ENCODE results near the gene ZSWIM8. TPM values are rescaled to one million over a fixed set of nuclear protein-coding genes. Genes with fewer than 3 reads are reported as not detected.
"Not testable (repeated sequence)": the region's sequence is repeated elsewhere in the genome, so short reads cannot be mapped to it uniquely, and the experiment has no call there.

The ZSWIM8 gene
- total and polyA plus RNA-seq, 5 donors = 53.3 to 67.3 (median 62.6) TPM

DNA sequence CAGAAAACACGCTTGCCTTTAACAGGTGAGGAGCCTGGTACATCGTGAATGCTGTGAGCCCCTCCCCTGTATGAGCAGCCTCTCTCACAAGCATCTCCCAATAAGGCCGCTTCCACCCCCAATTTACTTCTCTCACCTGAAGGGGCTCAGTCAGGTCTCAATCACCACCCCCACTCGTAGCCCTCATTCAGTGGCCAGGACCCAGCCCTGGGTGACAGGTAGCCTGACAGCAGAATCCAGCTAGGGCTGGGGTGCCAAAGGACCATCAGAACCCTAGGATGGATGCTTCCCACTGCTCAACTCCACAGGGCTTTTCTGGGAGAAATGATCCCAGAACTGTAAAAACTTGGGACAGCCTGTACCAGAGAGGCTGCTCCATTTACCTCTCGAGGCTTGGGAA is 32.4 kb downstream of the ZSWIM8 start:
- Histone ChIP-seq H3K4me1 (ENCODE audit: control insufficient read depth, insufficient read depth, low read length) (no peaks in the 10 kb centered on the region), H3K9me3 (ENCODE audit: control insufficient read depth, low read length) (no peaks in the 10 kb centered on the region), H3K27ac (ENCODE audit: low read length) (no peak overlapping the region), H3K4me3 (ENCODE audit: low read length) (no peak overlapping the region), H3K27me3 (ENCODE audit: control insufficient read depth, insufficient read depth) (no peaks in the 10 kb centered on the region)
- ATAC-seq = no peak
- 91% methylated on average over 5 of the region's 5 CpGs for WGBS
- no peak for DNase-seq
- intact Hi-C loops (cut with DNase I) = no loop called here

DNA sequence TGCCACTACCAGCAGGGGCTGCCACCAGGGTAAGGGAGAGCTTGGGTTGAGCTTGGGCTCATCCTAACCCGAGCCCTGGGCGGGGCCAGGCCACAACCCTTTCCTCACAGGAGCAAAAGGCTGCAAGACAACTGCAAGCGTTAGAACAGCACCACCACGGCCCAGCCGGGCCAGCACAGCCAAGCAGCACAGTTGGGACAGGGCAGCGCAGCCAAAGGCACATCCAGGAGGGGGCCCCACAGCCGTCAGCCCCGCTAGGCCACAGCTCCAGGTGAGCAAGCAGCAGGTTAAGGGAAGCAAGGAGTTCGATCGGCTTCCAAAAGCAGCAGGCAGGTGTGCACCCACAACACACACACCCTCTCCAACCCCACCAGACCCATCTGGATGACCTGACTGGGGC is 33.0 kb downstream of the ZSWIM8 start:
- intact Hi-C loops (cut with DNase I) = no loop called here
- H3K4me1 ChIP-seq (ENCODE audit: control insufficient read depth, insufficient read depth, low read length) = no peaks in the 10 kb centered on the region
- no peaks in the 10 kb centered on the region for H3K9me3 ChIP-seq (ENCODE audit: control insufficient read depth, low read length)
- WGBS = 84% methylated on average over 10 of the region's 10 CpGs
- H3K27ac ChIP-seq (ENCODE audit: low read length) = no peak overlapping the region
- no peaks in the 10 kb centered on the region for H3K27me3 ChIP-seq (ENCODE audit: control insufficient read depth, insufficient read depth)
- H3K4me3 ChIP-seq (ENCODE audit: low read length) = no peak overlapping the region
- no peak for ATAC-seq
- DNase-seq = no peak

DNA sequence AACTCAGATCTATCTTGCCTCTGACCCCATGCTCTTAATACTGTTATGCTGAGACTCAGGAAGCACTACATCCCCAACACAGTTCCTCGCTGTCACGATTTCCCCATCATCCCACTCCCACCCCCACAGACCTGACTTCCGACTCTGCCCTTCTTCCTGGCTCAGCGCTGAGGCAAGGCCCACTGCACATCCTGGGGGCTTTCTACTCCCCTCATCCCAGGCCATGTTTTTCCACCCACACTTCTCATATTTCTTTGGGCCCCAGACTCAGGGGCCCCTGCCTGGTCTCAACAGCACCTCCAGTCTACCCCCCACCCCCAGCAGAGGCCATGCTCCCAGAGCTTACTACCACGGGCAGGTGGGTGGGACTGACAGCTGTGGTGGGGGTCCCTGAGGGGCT is 33.7 kb downstream of the ZSWIM8 start:
- H3K27ac ChIP-seq (ENCODE audit: low read length) = no peak overlapping the region
- no peaks in the 10 kb centered on the region for H3K9me3 ChIP-seq (ENCODE audit: control insufficient read depth, low read length)
- H3K27me3 ChIP-seq (ENCODE audit: control insufficient read depth, insufficient read depth) = no peaks in the 10 kb centered on the region
- H3K4me3 ChIP-seq (ENCODE audit: low read length) = no peak overlapping the region
- DNase-seq (no peak), ATAC-seq (no peak)
- H3K4me1 ChIP-seq (ENCODE audit: control insufficient read depth, insufficient read depth, low read length) = no peaks in the 10 kb centered on the region
- WGBS = 54% methylated on average over 5 of the region's 5 CpGs
- intact Hi-C loops (cut with DNase I) = no loop called here

DNA sequence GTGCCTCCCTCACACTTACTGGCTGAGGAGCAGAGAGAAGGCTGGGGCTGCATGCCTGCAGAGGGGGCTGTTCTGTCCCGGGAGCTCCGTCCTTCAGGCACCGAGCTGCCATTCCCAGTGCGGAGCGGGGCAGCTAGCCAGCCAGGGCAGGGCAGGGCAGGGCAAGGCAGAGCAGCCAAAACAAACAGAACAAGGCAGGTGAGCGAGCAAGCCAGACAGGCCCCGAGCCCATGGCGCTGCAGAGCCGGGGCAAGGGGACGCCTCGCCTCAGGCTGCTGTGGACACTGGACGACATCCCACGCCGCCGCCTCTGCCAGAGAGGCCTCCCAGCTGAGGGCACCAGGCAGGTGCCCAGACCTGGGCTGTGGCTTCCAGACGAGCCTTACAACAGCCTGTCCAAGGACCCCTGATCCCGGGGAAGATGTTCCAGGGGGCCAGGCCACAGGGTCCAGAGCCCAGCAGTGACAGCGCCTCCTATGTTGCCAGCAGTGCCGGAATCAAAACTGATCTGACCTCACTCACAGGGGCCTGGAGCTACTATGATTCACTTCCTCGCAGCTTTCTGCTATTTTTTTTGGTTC is 34.2 kb downstream of the ZSWIM8 start:
- H3K4me3 ChIP-seq (ENCODE audit: low read length) = no peak overlapping the region
- no peaks in the 10 kb centered on the region for H3K4me1 ChIP-seq (ENCODE audit: control insufficient read depth, insufficient read depth, low read length)
- DNase-seq = peak in 2 of 3 donors; percentile 70 to 75
- no peak overlapping the region for H3K27ac ChIP-seq (ENCODE audit: low read length)
- H3K9me3 ChIP-seq (ENCODE audit: control insufficient read depth, low read length) = no peaks in the 10 kb centered on the region
- no peaks in the 10 kb centered on the region for H3K27me3 ChIP-seq (ENCODE audit: control insufficient read depth, insufficient read depth)
- 82% methylated on average over 20 of the region's 20 CpGs for WGBS
- intact Hi-C loops (cut with DNase I) = no loop called here
- ATAC-seq = peak; percentile 13 to 50

DNA sequence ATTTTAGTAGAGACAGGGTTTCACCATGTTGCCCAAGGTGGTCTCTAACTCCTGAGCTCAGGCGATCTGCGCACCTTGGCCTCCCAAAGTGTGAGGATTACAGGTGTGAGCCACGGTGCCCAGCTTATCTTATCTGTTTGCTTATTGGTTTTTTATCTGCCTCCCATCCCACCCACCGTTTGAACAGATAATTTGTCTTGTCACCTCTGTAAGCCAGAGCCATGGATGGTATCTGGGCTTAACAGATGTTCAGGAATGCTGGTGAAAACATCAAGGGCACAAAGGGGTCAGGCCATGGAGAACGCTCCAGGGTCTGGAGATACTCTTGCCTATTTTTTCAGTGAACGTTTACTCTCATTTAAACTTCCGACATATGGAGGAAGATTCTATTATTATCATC is 38.0 kb downstream of the ZSWIM8 start:
- no peaks in the 10 kb centered on the region for H3K27me3 ChIP-seq (ENCODE audit: control insufficient read depth, insufficient read depth)
- ATAC-seq (no peak), DNase-seq (no peak)
- no peaks in the 10 kb centered on the region for H3K9me3 ChIP-seq (ENCODE audit: control insufficient read depth, low read length)
- H3K4me1 ChIP-seq (ENCODE audit: control insufficient read depth, insufficient read depth, low read length) = no peaks in the 10 kb centered on the region
- WGBS = 71% methylated on average over 7 of the region's 7 CpGs
- intact Hi-C loops (cut with DNase I) = no loop called here
- no peak overlapping the region for H3K27ac ChIP-seq (ENCODE audit: low read length)
- no peak overlapping the region for H3K4me3 ChIP-seq (ENCODE audit: low read length)

DNA sequence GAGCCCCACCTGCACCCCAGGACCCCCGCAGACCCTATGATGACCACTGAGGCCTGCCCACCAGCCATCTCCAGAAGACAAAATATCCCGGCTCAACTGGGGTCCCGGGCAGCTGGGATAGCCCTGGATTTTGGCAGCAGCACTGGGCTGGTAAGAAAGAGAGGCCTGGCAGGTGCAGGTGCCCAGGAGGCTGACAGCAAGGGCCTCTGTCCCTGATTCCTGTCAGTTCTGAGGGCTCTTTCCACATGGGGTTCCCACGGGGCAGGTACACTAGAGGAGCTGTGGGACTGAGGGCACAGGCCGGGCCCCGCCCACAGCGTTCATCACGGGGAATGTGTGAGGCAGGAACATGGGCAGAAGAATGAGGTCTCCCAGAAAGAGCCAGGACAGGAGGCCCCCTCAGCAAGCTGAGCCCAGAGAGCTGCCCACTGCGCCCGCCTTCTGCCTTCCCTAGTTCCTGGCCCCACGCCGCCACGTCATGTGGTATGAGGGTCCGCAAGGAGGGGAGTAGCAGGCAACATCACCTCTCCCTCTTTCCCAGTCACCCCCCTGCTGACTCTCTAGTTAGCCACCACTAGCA is 38.8 kb downstream of the ZSWIM8 start:
- no peak for ATAC-seq
- no peaks in the 10 kb centered on the region for H3K4me1 ChIP-seq (ENCODE audit: control insufficient read depth, insufficient read depth, low read length)
- H3K27me3 ChIP-seq (ENCODE audit: control insufficient read depth, insufficient read depth) = no peaks in the 10 kb centered on the region
- WGBS = 94% methylated on average over 14 of the region's 14 CpGs
- H3K27ac ChIP-seq (ENCODE audit: low read length) = no peak overlapping the region
- no peaks in the 10 kb centered on the region for H3K9me3 ChIP-seq (ENCODE audit: control insufficient read depth, low read length)
- intact Hi-C loops (cut with DNase I) = no loop called here
- no peak for DNase-seq
- no peak overlapping the region for H3K4me3 ChIP-seq (ENCODE audit: low read length)

DNA sequence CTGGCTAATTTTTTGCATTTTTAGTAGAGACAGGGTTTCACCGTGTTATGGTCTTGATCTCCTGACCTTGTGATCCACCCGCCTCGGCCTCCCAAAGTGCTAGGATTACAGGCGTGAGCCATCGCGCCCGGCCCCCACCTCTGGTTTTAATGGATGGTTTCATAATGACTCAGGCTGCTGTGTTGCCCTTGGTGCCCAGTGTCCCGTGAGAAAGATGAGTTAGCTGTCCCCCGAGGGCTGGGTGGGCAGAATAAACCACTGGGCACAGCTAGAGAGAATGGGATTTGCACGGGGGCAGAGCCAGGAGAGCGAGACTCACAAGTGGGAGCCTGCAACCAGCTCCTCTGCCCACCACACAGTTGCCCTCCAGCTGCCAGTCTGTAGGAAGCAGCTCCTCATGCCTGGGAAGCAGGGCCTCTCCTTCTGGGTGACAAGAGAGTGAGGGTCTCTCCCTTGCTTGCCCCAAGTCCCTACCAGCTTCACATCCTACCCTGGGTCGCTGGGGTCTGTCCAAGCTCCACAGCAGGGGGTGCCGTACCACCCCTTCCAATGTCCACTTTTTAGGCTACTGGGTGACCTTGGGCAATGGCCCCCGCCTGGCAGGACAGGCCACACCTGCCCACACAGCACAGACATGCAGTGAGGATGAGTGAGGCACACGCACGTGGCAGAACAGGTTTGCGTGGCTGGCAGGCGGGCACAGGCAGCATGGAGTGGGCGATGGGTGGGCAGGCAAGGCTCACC is 42.1 kb downstream of the ZSWIM8 start:
- Histone ChIP-seq H3K4me3 (ENCODE audit: low read length) (no peak overlapping the region), H3K9me3 (ENCODE audit: control insufficient read depth, low read length) (no peaks in the 10 kb centered on the region), H3K27me3 (ENCODE audit: control insufficient read depth, insufficient read depth) (no peaks in the 10 kb centered on the region), H3K4me1 (ENCODE audit: control insufficient read depth, insufficient read depth, low read length) (no peaks in the 10 kb centered on the region), H3K27ac (ENCODE audit: low read length) (no peak overlapping the region)
- WGBS = 93% methylated on average over 19 of the region's 19 CpGs
- DNase-seq (no peak), ATAC-seq (no peak)
- intact Hi-C loops (cut with DNase I) = no loop called here

DNA sequence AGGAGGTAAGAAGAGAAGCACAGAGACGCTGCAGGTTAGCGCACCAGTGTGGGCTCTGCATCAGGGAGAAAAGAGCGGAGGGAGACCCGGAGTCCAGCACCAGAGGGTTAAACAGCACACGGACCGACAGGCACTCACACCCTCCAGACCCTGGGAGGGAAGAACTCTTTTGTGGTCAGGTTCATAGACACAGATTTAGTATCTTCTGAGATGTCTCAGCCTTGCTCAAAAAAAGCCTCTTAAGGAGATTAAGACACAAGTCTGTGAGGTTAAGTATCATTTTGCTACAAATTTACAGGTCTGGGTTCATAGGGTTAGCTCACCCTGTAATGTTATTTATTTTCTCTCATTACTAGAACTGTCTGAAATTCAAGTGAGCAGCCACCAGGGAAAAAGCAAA is 42.8 kb downstream of the ZSWIM8 start:
- H3K27ac ChIP-seq (ENCODE audit: low read length) = no peak overlapping the region
- ATAC-seq = no peak
- DNase-seq = no peak
- no peak overlapping the region for H3K4me3 ChIP-seq (ENCODE audit: low read length)
- H3K4me1 ChIP-seq (ENCODE audit: control insufficient read depth, insufficient read depth, low read length) = no peaks in the 10 kb centered on the region
- no peaks in the 10 kb centered on the region for H3K9me3 ChIP-seq (ENCODE audit: control insufficient read depth, low read length)
- WGBS = 91% methylated on average over 6 of the region's 6 CpGs
- intact Hi-C loops (cut with DNase I) = no loop called here
- H3K27me3 ChIP-seq (ENCODE audit: control insufficient read depth, insufficient read depth) = no peaks in the 10 kb centered on the region

DNA sequence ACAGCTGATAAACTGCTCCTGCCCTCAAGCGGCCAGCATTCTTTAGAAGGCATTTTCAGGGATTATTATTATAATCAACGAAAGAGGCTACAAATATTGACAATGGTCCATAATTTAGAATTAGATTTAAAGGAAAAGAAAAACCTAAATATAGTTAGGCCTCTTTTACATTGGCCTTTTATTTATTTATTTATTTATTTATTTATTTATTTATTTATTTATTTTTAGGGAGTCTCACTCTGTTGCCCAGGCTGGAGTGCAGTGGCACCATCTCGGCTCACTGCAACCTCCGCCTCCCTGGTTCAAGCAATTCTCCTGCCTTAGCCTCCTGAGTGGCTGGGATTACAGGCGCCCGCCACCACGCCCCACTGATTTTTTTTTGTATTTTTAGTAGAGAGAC is 43.7 kb downstream of the ZSWIM8 start:
- H3K9me3 ChIP-seq (ENCODE audit: control insufficient read depth, low read length); H3K4me3 ChIP-seq (ENCODE audit: low read length); H3K27me3 ChIP-seq (ENCODE audit: control insufficient read depth, insufficient read depth); ATAC-seq; DNase-seq; H3K27ac ChIP-seq (ENCODE audit: low read length); H3K4me1 ChIP-seq (ENCODE audit: control insufficient read depth, insufficient read depth, low read length); intact Hi-C loops (cut with DNase I): not testable (repeated sequence)
- WGBS = 90% methylated on average over 7 of the region's 7 CpGs

DNA sequence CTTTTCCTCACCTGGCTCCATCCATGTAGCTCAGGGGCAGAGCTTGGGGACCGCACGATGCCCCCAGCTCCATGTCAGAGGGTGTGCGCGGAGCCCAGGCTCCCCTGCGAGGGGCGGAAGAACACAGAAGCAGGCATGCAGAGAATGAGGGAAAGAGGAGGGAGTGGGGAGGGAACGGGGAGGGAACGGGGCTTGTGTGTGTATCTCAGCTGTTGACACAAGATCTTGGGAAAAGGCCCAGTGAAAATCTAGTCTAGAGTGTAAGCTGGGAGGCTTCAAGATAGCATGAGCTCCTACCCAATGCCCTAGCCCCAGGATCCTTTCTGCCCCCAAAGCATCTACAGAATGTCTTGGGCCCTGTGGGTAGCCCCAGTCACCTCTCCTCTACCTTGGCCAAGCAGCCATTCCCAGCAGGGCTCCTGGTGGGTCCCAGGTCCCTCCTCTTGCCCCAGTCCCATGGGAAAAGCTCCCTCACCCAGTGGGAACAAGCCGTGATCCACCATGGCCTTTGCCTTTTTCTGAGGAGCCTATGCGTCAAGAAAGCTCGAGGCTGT is 51.1 kb downstream of the ZSWIM8 start:
- H3K27ac ChIP-seq (ENCODE audit: low read length) = no peak overlapping the region
- ATAC-seq (peak in 1 of 2 donors; percentile 8), DNase-seq (peak in 1 of 3 donors; percentile 23)
- intact Hi-C loops (cut with DNase I) = no loop called here
- H3K27me3 ChIP-seq (ENCODE audit: control insufficient read depth, insufficient read depth) = no peaks in the 10 kb centered on the region
- no peak overlapping the region for H3K4me3 ChIP-seq (ENCODE audit: low read length)
- 84% methylated on average over 11 of the region's 11 CpGs for WGBS
- H3K9me3 ChIP-seq (ENCODE audit: control insufficient read depth, low read length) = no peaks in the 10 kb centered on the region
- H3K4me1 ChIP-seq (ENCODE audit: control insufficient read depth, insufficient read depth, low read length) = no peaks in the 10 kb centered on the region

DNA sequence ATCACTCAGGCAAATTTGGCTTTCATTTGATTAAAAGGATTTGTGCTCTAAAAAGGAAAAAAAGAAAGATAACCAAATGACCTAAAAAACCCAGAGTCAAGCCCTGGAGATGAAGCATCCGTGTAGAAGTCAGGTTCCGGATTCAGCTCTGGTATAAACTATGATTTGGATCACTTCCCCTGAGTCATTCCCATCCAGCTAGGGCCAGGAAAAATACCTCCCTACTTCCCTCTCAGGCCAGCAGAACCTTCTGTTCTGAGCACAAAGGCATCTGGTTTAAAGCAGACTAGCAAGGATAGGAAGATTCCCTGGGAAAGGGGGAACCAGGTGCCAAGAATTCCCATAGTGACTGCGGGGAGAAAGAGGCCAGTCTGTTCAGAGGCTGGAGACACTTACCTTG is 51.7 kb downstream of the ZSWIM8 start:
- Histone ChIP-seq H3K4me1 (ENCODE audit: control insufficient read depth, insufficient read depth, low read length) (no peaks in the 10 kb centered on the region), H3K27ac (ENCODE audit: low read length) (no peak overlapping the region), H3K9me3 (ENCODE audit: control insufficient read depth, low read length) (no peaks in the 10 kb centered on the region), H3K27me3 (ENCODE audit: control insufficient read depth, insufficient read depth) (no peaks in the 10 kb centered on the region), H3K4me3 (ENCODE audit: low read length) (no peak overlapping the region)
- intact Hi-C loops (cut with DNase I) = no loop called here
- DNase-seq = peak in 1 of 3 donors; percentile 15
- WGBS = 80% methylated on average over 3 of the region's 3 CpGs
- ATAC-seq = peak; percentile 44 to 84
